Jurkat, Clone E6-1 (cell line): ENCODE measurements around the gene NT5C.

ENCODE experiments used
- DNase-seq: peaks from one replicate; pipeline ENCODE4 v3.0.0-alpha.2; 2011; ENCODE audit warnings: low read depth, low spot score
- H3K4me3 ChIP-seq: 2 replicates; pipeline ENCODE4 v1.5.1; 2011; ENCODE audit warnings: mild to moderate bottlenecking, low read length, control low read depth, moderate library complexity

NT5C gene

DNA sequence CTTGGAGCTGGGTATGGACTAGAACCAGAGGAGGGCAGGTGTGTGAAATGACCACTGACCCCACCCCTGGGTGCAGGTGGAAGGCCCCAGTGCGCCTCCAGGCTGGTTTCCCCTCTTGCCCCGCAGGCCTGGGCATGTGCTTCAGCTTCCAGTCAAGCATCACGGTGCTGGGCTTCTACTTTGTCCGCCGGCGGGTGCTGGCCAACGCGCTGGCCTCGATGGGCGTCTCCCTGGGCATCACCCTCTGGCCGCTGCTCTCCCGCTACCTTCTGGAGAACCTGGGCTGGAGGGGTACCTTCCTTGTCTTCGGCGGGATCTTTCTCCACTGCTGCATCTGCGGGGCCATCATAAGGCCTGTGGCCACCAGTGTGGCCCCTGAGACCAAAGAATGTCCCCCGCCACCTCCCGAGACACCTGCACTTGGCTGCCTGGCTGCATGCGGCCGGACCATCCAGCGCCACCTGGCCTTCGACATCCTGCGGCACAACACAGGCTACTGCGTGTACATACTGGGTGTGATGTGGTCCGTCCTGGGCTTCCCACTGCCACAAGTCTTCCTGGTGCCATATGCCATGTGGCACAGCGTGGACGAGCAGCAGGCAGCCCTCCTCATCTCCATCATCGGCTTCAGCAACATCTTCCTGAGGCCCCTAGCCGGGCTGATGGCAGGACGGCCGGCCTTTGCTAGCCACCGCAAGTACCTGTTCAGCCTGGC, 31.5 kb downstream of the NT5C start:
- DNase-seq, result no peak
- no peak overlapping the region for H3K4me3 ChIP-seq

DNA sequence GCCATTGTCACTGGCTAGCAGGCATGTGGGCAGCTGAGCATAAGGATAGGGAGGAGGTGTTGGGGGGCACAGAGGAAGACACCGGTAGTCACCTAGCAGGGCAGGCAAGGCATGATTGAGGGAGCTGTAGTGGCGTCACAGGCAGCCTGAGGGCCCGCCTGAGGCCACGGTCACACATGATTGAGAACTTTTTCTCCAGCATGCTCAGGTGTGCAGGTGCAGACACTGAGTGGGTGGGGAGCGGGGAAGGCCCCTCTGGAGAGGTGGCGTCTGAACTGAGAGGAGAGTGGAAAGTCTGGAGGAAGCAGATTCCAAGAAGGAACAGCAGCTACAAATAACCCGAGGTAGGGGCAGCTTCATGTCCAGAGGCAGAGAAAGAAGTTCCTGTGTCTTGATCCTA, 32.7 kb downstream of the NT5C start:
- H3K4me3 ChIP-seq, result no peak overlapping the region
- DNase-seq, result no peak

DNA sequence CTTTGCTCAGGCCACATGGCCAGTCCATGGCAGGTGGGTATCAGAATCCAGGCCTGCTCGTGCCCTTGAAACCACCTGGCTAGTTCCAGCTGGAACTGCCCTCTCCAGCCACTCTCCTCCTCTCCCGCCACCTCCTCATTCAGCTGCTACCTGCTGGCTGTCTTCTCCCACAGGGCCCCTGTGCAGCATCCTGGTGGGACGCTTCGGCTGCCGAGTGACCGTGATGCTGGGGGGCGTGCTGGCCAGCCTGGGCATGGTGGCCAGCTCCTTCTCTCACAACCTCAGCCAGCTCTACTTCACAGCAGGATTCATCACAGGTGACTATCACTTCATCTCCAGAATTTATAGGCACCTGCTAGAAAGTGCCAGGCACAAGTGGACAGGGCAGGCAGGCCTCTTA, 33.7 kb downstream of the NT5C start:
- H3K4me3 ChIP-seq, result no peak overlapping the region

DNA sequence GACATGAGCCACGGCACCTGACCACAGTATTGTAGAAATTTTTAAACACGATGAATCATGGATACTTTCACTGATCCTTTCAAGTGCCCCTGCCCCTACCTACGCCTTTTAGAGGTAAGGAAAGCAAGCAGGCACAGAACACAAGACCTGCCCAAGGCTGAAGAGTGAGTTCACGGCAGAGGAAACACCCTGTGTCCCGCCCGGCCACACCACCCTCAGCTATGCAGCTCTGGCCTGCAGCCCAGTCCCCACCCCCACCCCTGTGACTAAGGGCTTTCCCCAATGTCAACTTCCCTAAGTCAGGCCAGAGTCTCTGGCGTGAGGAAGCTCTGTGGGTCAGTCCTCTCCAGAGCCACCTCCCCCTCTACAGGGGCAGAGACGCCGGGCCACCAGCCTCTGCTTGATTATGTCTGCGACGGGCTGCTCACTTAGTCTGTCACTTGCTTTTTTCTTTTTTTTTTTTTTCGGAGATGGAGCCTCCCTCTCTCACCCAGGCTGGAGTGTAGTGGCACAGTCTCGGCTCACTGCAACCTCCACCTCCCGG, 35.4 kb downstream of the NT5C start:
- H3K4me3 ChIP-seq, result no peak overlapping the region
- no peak for DNase-seq

More for the DNA sequence above, 33.7 kb downstream of the NT5C start:
- no peak for DNase-seq

DNA sequence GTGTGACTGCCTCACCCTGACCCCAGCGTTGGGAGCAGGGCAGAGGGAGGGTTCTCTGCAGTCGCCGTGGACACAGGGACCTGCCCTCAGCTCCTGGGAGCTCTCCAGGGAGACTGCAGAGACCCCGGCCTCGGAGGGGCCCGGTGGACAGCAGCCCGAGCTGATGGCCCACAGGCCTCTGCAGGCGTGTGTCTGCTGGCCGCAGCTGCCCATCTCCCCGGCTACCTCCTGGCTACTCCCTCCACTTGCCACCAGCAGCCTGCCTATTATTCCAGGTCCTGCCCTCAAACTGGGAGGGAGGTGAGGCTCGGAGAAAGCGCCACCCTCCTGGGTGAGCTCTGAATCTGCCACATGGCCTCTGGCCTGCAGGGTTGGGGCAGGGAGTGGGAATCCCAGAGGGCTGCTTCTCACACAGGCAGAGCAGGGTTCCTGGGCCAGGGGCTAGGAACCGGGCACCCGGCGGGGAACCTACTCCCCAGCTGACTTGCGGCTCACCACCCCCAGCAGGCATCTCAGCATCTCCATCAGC, 36.6 kb downstream of the NT5C start:
- no peak overlapping the region for H3K4me3 ChIP-seq
- no peak for DNase-seq

DNA sequence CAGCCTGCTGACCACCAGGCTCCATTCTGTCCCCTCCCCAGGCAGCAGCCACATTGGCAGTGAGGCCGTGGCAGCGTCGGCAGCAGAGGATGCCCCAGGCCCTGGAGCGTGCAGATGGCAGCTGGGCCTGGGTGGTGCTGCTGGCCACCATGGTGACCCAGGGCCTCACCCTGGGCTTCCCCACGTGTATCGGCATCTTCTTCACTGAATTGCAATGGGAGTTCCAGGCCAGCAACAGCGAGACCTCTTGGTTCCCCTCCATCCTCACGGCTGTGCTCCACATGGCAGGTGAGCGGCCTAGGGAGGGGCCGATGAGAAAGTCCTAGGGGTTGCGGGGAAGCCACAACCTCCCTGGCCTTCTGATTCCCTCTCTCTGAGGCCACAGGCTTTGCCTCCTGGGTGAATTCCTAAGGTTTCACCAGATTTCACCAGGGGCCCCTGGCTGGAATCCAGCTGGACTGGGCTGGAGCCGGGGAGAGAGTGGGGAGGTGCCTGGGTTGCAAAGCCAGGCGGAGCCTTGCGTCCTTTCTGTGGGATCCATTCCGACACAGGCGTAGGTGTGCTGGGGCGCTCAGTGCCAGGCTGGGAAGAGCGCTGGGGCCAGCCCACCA, 37.9 kb downstream of the NT5C start:
- no peak overlapping the region for H3K4me3 ChIP-seq
- DNase-seq, result no peak

DNA sequence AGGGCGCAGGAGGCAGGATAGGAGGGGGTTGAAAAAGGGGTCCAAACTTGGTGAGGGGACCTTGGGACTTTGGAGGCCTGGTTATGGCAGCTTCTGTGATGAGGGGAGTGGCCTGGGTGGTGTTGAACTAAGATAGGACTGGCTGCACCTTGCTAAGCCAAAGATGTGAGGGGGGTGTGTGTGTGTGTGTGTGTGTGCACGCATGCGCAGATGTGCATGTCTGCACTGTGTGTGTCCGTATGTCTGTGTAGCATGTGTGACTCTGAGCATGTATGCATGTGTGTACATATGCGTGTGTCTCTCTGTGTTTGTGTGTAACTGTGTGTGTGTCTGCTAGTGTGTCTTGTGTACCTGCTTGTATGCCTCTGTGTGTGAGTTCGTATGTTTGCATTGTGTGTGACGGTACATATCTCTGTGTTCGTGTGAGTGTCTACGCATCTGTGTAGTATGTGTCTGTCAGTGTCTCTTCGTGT, 39.7 kb downstream of the NT5C start:
- no peak for DNase-seq
- no peak overlapping the region for H3K4me3 ChIP-seq

GRCh38 chr17:75090871-75091854, 40.4 kb downstream of the NT5C start:
- no peak overlapping the region for H3K4me3 ChIP-seq

DNA sequence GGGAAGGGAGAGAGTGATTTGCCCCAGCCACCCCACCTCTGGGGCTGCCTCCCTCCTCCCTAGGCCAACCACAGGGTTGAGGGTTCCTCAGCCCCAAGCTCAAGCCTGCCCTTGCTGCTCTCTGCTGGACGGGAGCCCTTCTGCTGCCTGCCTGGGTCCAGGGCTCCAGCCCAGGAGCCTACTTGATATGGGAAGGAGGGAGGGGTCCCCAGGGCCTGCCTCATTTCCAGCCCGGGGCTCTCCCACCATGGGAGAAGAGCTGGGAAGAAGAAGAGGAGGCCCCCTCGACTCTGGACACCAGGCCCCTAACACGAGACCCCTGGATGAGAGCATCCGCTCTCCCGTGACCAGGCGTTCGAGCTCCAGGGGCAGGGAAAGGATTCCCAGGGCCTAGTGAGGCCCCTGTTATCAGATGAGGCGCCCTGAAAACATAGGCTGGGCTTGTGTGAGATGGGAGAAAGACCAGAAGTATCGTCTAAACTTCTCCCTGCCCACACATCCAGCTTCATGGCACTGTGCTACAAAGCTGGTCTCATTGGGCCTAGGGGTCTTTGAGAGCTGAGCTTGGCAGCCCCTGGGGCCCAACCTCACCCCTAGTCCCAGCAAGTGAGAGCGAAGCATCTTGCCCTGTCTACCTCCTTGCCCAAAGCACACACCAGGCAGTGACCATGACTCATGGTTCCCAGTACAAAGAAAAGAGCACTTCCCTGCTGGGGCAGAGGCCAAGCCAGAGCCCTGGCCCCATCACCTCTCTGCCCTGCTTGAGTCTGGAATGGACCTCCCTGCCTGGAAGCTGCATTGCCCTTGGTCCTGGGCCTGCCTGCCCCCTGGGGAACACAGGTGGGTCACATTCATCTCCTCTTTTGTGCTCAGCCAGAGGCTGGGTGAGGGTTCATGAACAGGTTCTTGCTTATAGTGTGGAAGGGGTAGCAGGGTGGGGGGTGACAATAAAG, 42.8 kb downstream of the NT5C start:
- H3K4me3 ChIP-seq, result no peak overlapping the region
- DNase-seq, result no peak

More at GRCh38 chr17:75090871-75091854, 40.4 kb downstream of the NT5C start:
- DNase-seq, result no peak

GRCh38 chr17:75087558-75088453, 43.7 kb downstream of the NT5C start, which contains the start of gene SLC16A5:
Gene SLC16A5, plus strand, starts transcription at chr17:75087954. Its CDS starts 5,683 bp downstream, at chr17:75093637.
- DNase-seq, result no peak
- no peak within 1 kb of the TSS; the same call in 1 of the 2 replicates for H3K4me3 ChIP-seq

DNA sequence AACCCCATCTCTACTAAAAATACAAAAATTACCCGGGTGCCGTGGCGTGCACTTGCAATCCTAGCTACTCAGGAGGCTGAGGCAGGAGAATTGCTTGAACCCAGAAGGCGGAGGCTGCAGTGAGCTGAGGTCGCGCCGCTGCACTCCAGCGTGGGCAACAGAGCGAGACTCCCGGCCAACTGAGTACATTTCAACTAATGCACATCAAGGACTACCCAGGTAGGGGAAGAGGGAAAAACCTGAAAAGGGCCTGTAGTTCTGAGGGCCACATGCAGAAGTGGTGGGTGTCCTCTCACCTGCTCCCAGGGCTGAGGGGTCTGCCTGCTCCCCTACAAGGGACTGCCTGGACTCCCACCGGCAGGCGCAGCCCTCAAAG, 44.4 kb downstream of the NT5C start:
- no peak overlapping the region; the same call in 1 of the 2 replicates for H3K4me3 ChIP-seq
- DNase-seq, result no peak

GRCh38 chr17:75086496-75087181, 44.9 kb downstream of the NT5C start:
- DNase-seq, result no peak
- no peak overlapping the region for H3K4me3 ChIP-seq

GRCh38 chr17:75084039-75084660, 47.4 kb downstream of the NT5C start:
- DNase-seq, result peak; percentile 80
- no peak overlapping the region for H3K4me3 ChIP-seq

DNA sequence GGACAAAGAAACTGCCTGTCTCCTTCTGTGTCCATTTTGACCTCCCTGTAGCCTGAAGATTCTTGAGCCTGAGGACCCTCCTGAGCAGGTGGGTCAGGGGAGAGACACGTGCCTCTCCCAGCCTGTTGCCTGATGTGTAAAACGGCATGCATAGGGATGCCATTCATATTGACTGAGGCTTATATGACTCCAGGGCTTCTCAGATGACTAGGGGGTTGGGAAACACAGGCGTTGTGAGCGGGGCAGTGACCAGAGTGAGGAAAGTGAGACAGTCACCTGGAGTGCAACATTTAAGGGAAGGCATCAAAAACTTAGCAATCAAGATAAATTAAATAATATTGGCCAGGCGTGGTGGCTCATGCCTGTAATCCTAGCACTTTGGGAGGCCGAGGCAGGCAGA, 48.9 kb downstream of the NT5C start:
- no peak overlapping the region for H3K4me3 ChIP-seq
- DNase-seq, result no peak

DNA sequence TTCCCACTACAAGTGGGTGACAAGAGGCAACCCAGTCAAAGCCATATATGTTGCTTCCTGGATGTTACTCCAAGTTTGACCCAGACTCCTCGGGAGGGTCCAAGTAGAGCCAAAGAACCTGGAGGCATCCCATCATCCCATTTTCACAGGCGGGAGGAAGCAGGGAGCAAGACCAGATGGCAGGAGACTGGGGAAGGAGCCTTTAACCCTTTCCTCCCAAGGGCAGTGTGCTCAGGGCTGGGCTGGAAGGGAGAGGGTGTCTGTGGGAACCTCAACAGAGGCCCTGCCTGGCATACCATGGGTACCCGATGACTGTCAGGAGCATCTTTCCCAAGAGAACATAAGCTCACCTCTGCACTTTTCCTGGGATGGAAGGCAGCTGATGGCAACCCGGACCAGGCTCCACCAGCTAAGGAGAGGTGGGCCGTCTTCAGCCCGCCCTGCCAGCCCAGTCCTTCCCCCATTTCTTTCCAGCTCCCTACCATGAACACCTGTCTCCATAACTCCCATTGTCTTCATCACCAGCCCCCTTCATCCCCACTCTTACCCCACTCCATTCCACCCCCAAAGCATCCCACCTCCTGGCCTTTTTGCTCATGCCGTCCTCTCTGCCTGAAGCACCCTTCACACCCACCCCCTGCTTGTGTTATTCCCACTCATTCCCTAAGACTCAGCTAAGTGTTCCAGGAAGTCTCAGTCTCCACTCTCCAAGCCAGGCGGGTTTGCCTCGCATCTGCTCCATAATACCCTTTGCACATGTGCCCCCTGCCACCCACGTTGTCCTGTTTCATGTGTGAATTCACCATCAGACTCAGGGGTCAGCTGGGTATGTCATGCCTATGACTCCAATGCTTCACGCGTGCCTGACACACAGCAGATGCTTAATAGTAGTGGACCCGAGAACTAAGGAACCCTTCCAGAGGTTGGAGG, 49.7 kb downstream of the NT5C start:
- no peak for DNase-seq
- no peak overlapping the region for H3K4me3 ChIP-seq
